IMR-90 (cell line): ENCODE results near the gene SRC. TPM values are rescaled to one million over a fixed set of nuclear protein-coding genes. Genes with fewer than 3 reads are reported as not detected.
A peak's percentile ranks its signal among the peaks of the same experiment; 100 is the strongest.

Experiments used
- ATAC-seq: fragments of 200-7000 bp; cut with Tn5 transposase; 2 replicates; pipeline ENCODE4 v1.9.1; 2020; ENCODE audit warnings: low read depth, mild to moderate bottlenecking, moderate library complexity
- BruUV-seq: library from RNA; stranded (reverse); fragments of 400-500 nt; replicated peaks from 2 replicates; lab custom pipeline; 2021; lab: Mats Ljungman, UMichigan
- CTCF ChIA-PET: fragments of 300-600 bp; formaldehyde crosslinking; extraction: SDS; loops from one replicate; lab custom pipeline; 2021; ENCODE audit warnings: antibody characterized with exemption; lab: Yijun Ruan, JAX
- POLR2A ChIA-PET: fragments of 300-600 bp; sonication (Branson Sonifier 250); formaldehyde crosslinking; loops from one replicate; lab custom pipeline; 2022; ENCODE audit warnings: antibody characterized with exemption; ENCODE audit not compliant: unreplicated experiment; lab: Charles Lee
- DNase-seq: peaks from one replicate; pipeline ENCODE4 v3.0.0; 2013
- H2AFZ ChIP-seq: replicated peaks from 2 replicates; pipeline ENCODE3; 2013; ENCODE audit warnings: low read length, mild to moderate bottlenecking; ENCODE audit not compliant: poor library complexity
- H2AK5ac ChIP-seq: 2 replicates; pipeline ENCODE4 v1.6.1; 2013; ENCODE audit warnings: low read depth, low read length, inconsistent platforms
- H2AK9ac ChIP-seq: replicated peaks from 2 replicates; pipeline ENCODE3; 2013; ENCODE audit warnings: mild to moderate bottlenecking, low read depth, low read length, moderate library complexity; ENCODE audit not compliant: poor library complexity
- H2BK120ac ChIP-seq: 2 replicates; pipeline ENCODE4 v1.6.1; 2013; ENCODE audit warnings: low read depth, low read length, inconsistent platforms
- H2BK15ac ChIP-seq: 3 replicates; pipeline ENCODE4 v1.6.1; 2013; ENCODE audit warnings: low read depth, low read length, inconsistent platforms
- H2BK20ac ChIP-seq: 2 replicates; pipeline ENCODE4 v1.6.1; 2013; ENCODE audit warnings: low read depth, mild to moderate bottlenecking, inconsistent platforms, low read length, moderate library complexity
- H2BK5ac ChIP-seq: 2 replicates; pipeline ENCODE4 v1.6.1; 2013; ENCODE audit warnings: mild to moderate bottlenecking, low read depth, low read length, inconsistent platforms; ENCODE audit not compliant: poor library complexity, severe bottlenecking
- H3K14ac ChIP-seq: replicated peaks from 2 replicates; pipeline ENCODE4 v1.6.1; 2013; ENCODE audit warnings: low read depth, low read length, inconsistent platforms
- H3K18ac ChIP-seq: 2 replicates; pipeline ENCODE4 v1.6.1; 2013; ENCODE audit warnings: low read depth, low read length, control low read depth
- H3K23ac ChIP-seq: 2 replicates; pipeline ENCODE4 v1.6.1; 2013; ENCODE audit warnings: low read depth, low read length, inconsistent platforms
- H3K27ac ChIP-seq: 2 replicates; pipeline ENCODE4 v1.5.1; 2013; ENCODE audit warnings: mild to moderate bottlenecking, control low read depth, low read length; ENCODE audit not compliant: insufficient read depth
- H3K27me3 ChIP-seq: 2 replicates; pipeline ENCODE4 v1.6.1; 2013; ENCODE audit warnings: low read length; ENCODE audit not compliant: control insufficient read depth, insufficient read depth
- H3K36me3 ChIP-seq: 2 replicates; pipeline ENCODE4 v1.6.1; 2013; ENCODE audit warnings: low read length, mixed read lengths; ENCODE audit not compliant: control insufficient read depth, insufficient read depth
- H3K4ac ChIP-seq: 2 replicates; pipeline ENCODE4 v1.6.1; 2013; ENCODE audit warnings: low read depth, low read length, inconsistent platforms
- H3K4me1 ChIP-seq: 2 replicates; pipeline ENCODE4 v1.6.1; 2013; ENCODE audit warnings: low read length, mixed read lengths; ENCODE audit not compliant: control insufficient read depth, insufficient read depth
- H3K4me2 ChIP-seq: 2 replicates; pipeline ENCODE4 v1.6.1; 2013; ENCODE audit warnings: low read depth, mild to moderate bottlenecking, control low read depth, low read length, moderate library complexity
- H3K4me3 ChIP-seq: 2 replicates; pipeline ENCODE4 v1.5.1; 2013; ENCODE audit warnings: low read depth, mild to moderate bottlenecking, control low read depth, low read length, moderate library complexity; ENCODE audit not compliant: insufficient read depth
- H3K56ac ChIP-seq: 2 replicates; pipeline ENCODE4 v1.6.1; 2013; ENCODE audit warnings: low read length, inconsistent platforms; ENCODE audit not compliant: insufficient read depth; ENCODE audit errors: extremely low read depth
- H3K79me1 ChIP-seq, 2 experiments: 2 replicates each; pipeline ENCODE4 v1.6.1; 2013; ENCODE audit warnings: low read length in 2 of 2, inconsistent platforms in 1 of 2, low read depth in 1 of 2
- H3K9ac ChIP-seq: 2 replicates; pipeline ENCODE4 v1.6.1; 2013; ENCODE audit warnings: low read depth, low read length, control low read depth
- H3K9me1 ChIP-seq: 2 replicates; pipeline ENCODE4 v1.6.1; 2013; ENCODE audit warnings: low read length, inconsistent platforms; ENCODE audit not compliant: insufficient read depth
- H3K9me3 ChIP-seq: 2 replicates; pipeline ENCODE4 v1.6.1; 2013; ENCODE audit warnings: low read length; ENCODE audit not compliant: control insufficient read depth, insufficient read depth
- H4K20me1 ChIP-seq: 2 replicates; pipeline ENCODE4 v1.6.1; 2013; ENCODE audit warnings: low read length, inconsistent platforms; ENCODE audit not compliant: insufficient read depth
- H4K5ac ChIP-seq: 2 replicates; pipeline ENCODE4 v1.6.1; 2013; ENCODE audit warnings: mild to moderate bottlenecking, low read depth, low read length, control low read depth
- H4K8ac ChIP-seq, 2 experiments: 2 replicates each; pipeline ENCODE4 v1.6.1; 2013; ENCODE audit warnings: low read depth in 2 of 2, low read length in 2 of 2, control low read depth in 1 of 2, inconsistent platforms in 1 of 2
- H4K91ac ChIP-seq: 2 replicates; pipeline ENCODE4 v1.6.1; 2013; ENCODE audit warnings: low read depth, low read length, inconsistent platforms; ENCODE audit not compliant: insufficient read depth
- CTCF ChIP-seq: conservative IDR thresholded peaks from 2 replicates; pipeline ENCODE4 v1.5.1; 2012; ENCODE audit warnings: mild to moderate bottlenecking, low read depth, low read length, improper control_type of control experiment
- MXI1 ChIP-seq: IDR thresholded peaks from 2 replicates; pipeline ENCODE4 v1.6.1; 2012; ENCODE audit warnings: low read depth, mild to moderate bottlenecking, low read length, moderate library complexity, borderline replicate concordance
- NFE2L2 ChIP-seq: fragments of 150-350 bp; IDR thresholded peaks from 2 replicates; pipeline ENCODE4 v1.6.1; 2016; ENCODE audit warnings: low read depth, mild to moderate bottlenecking, low read length
- RAD21 ChIP-seq: IDR thresholded peaks from 2 replicates; pipeline ENCODE4 v1.6.1; 2012; ENCODE audit warnings: low read length, improper control_type of control experiment
- RCOR1 ChIP-seq: IDR thresholded peaks from 2 replicates; pipeline ENCODE4 v1.6.1; 2012; ENCODE audit warnings: mild to moderate bottlenecking, low read length, improper control_type of control experiment; ENCODE audit not compliant: insufficient replicate concordance
- USF2 ChIP-seq: fragments of 150-350 bp; IDR thresholded peaks from 2 replicates; pipeline ENCODE4 v1.6.1; 2017; ENCODE audit warnings: mild to moderate bottlenecking, antibody characterized with exemption, low read length, low read depth
- WGBS, 2 experiments: methylation state at CpG; one replicate each; pipeline versions ENCODE4 v1.1.5 to v1.1.7; 2013; ENCODE audit warnings: missing lambda C conversion rate in 2 of 2; ENCODE audit not compliant: insufficient read length in 1 of 2; ENCODE audit errors: extremely low coverage in 2 of 2; 5-methylcytosine and 5-hydroxymethylcytosine counted together
- dilution Hi-C: fragments of 300-500 bp; cut with HindIII; formaldehyde crosslinking; loops from one replicate; pipeline ENCODE4 v1.14.3; 2018; ENCODE audit warnings: low sequenced_read_pairs; ENCODE audit not compliant: unreplicated experiment
- in situ Hi-C: fragments of 300-500 bp; cut with MboI; formaldehyde crosslinking; loops from 3 replicates; pipeline ENCODE4 v1.14.3; 2019; ENCODE audit warnings: low sequenced_read_pairs, inconsistent platforms, mixed read lengths
- intact Hi-C: fragments of 100-400 bp; cut with micrococcal nuclease; formaldehyde crosslinking; loops from 2 replicates; pipeline ENCODE4 v1.10.0; 2022
- polyA plus RNA-seq, 3 experiments: library from polyadenylated mRNA; depleted of rRNA; stranded (reverse); fragments of >200 nt; gene quantifications; 2 replicates each; pipeline ENCODE4 v1.2.3, GENCODE V29; 2012; ENCODE audit warnings: low replicate concordance in 1 of 3
- total RNA-seq: library from RNA; depleted of rRNA; stranded (reverse); fragments of >200 nt; gene quantifications from 2 replicates; pipeline ENCODE4 v1.2.3, GENCODE V29; 2012

The SRC gene
- total and polyA plus RNA-seq, 2 of the 4 experiments (the other 2 are of a cell fraction) = 7.0 to 24.2 TPM

- H2AFZ ChIP-seq = peak overlapping the region; percentile 78
- peak overlapping the region; percentile 41; the same call in 1 of the 3 replicates for H2BK15ac ChIP-seq
- peak overlapping the region; percentile 95 for H3K14ac ChIP-seq
- TF ChIP-seq USF2 (no peak), RAD21 (no peak), CTCF (no peak), MXI1 (no peak), NFE2L2 (no peak), RCOR1 (no peak)
- H2AK5ac ChIP-seq = peak overlapping the region; percentile 84; the same call in 1 of the 2 replicates
- H3K4ac ChIP-seq = peak overlapping the region; percentile 94
- H3K27me3 ChIP-seq = no peaks in the 10 kb centered on the region
- H3K9me3 ChIP-seq = no peaks in the 10 kb centered on the region
- DNase-seq = no peak
- intact Hi-C loops = no loop called here
- H3K18ac ChIP-seq = peak overlapping the region; percentile 85
- no peak overlapping the region for H3K4me3 ChIP-seq
- dilution Hi-C loops = no loop called here
- no TSS peak for BruUV-seq
- peak overlapping the region; percentile 73; the same call in 1 of the 2 replicates for H4K91ac ChIP-seq
- peak overlapping the region; percentile 73 for H3K4me2 ChIP-seq
- peak overlapping the region; percentile 70 for H2AK9ac ChIP-seq
- peak overlapping the region; percentile 64 for H3K9ac ChIP-seq
- peak overlapping the region; percentile 82 for H2BK5ac ChIP-seq
- peaks cover 42% of the 10 kb centered on the region for H3K9me1 ChIP-seq
- peaks cover 3% of the 10 kb centered on the region for H4K20me1 ChIP-seq
- ChIA-PET POLR2A (no interaction called here), CTCF (no interaction called here)
- no peak overlapping the region for H3K56ac ChIP-seq
- H4K8ac ChIP-seq = peak overlapping the region in 1 of 2 experiments; percentile 96; a peak in 3 of 4 replicates
- H4K5ac ChIP-seq = peak overlapping the region; percentile 85
- peak overlapping the region; percentile 83 for H3K27ac ChIP-seq
- peak overlapping the region; percentile 91 for H3K23ac ChIP-seq
- H2BK120ac ChIP-seq = peak overlapping the region; percentile 84
- no CpG with 5 or more reads among the region's 13 CpGs for WGBS, 2 experiments
- in situ Hi-C loops = no loop called here
- peaks cover 35% of the 10 kb centered on the region for H3K4me1 ChIP-seq
- H2BK20ac ChIP-seq = peak overlapping the region; percentile 77
- ATAC-seq = no peak
- H3K36me3 ChIP-seq = peaks cover 28% of the 10 kb centered on the region
- peaks cover 23 to 60% of the 10 kb centered on the region in 2 experiments for H3K79me1 ChIP-seq
These were observed 30.4 kb upstream of the SRC start for GRCh38 chr20:37315452-37316110.
